ENCODE measurements around the gene IQSEC1. TPM values are rescaled to one million over a fixed set of nuclear protein-coding genes. Genes with fewer than 3 reads are reported as not detected.

IQSEC1 gene
- total RNA-seq, 1 experiment from 2014 or later, result 7.1 TPM

- in situ Hi-C loops (cut with HindIII; ENCODE audit: low pct_unique_long_range_greater_than_20kb, low sequenced_read_pairs), result no loop called here
- no peak for DNase-seq (ENCODE audit: low read depth, low spot score)
Measured at GRCh38 chr3:13025778-13026518, 47.3 kb downstream of the IQSEC1 start.

GRCh38 chr3:13025090-13025489 lies 48.1 kb downstream of the IQSEC1 start:
- no peak for DNase-seq (ENCODE audit: low read depth, low spot score)
- in situ Hi-C loops (cut with HindIII; ENCODE audit: low pct_unique_long_range_greater_than_20kb, low sequenced_read_pairs), result no loop called here

- in situ Hi-C loops (cut with HindIII; ENCODE audit: low pct_unique_long_range_greater_than_20kb, low sequenced_read_pairs), result no loop called here
- DNase-seq (ENCODE audit: low read depth, low spot score), result no peak
Measured at GRCh38 chr3:13024765-13025065, 48.5 kb downstream of the IQSEC1 start.

- DNase-seq (ENCODE audit: low read depth, low spot score), result no peak
- in situ Hi-C loops (cut with HindIII; ENCODE audit: low pct_unique_long_range_greater_than_20kb, low sequenced_read_pairs), result no loop called here
Measured at GRCh38 chr3:13023971-13024764, 49.1 kb downstream of the IQSEC1 start.

GRCh38 chr3:13023235-13023970 lies 49.8 kb downstream of the IQSEC1 start:
- in situ Hi-C loops (cut with HindIII; ENCODE audit: low pct_unique_long_range_greater_than_20kb, low sequenced_read_pairs), result no loop called here
- DNase-seq (ENCODE audit: low read depth, low spot score), result no peak

GRCh38 chr3:13022348-13023234 lies 50.6 kb downstream of the IQSEC1 start:
- DNase-seq (ENCODE audit: low read depth, low spot score), result no peak
- in situ Hi-C loops (cut with HindIII; ENCODE audit: low pct_unique_long_range_greater_than_20kb, low sequenced_read_pairs), result no loop called here

- in situ Hi-C loops (cut with HindIII; ENCODE audit: low pct_unique_long_range_greater_than_20kb, low sequenced_read_pairs), result no loop called here
- DNase-seq (ENCODE audit: low read depth, low spot score), result no peak
Measured at GRCh38 chr3:13021141-13022114, 51.8 kb downstream of the IQSEC1 start.

- DNase-seq (ENCODE audit: low read depth, low spot score), result no peak
- in situ Hi-C loops (cut with HindIII; ENCODE audit: low pct_unique_long_range_greater_than_20kb, low sequenced_read_pairs), result no loop called here
Measured at GRCh38 chr3:13020159-13020750, 53.0 kb downstream of the IQSEC1 start.

- DNase-seq (ENCODE audit: low read depth, low spot score), result no peak
- in situ Hi-C loops (cut with HindIII; ENCODE audit: low pct_unique_long_range_greater_than_20kb, low sequenced_read_pairs), result no loop called here
Measured at GRCh38 chr3:13019243-13020095, 53.8 kb downstream of the IQSEC1 start.

- in situ Hi-C loops (cut with HindIII; ENCODE audit: low pct_unique_long_range_greater_than_20kb, low sequenced_read_pairs), result no loop called here
- no peak for DNase-seq (ENCODE audit: low read depth, low spot score)
Measured at GRCh38 chr3:13018561-13019242, 54.5 kb downstream of the IQSEC1 start.

GRCh38 chr3:13018043-13018451 lies 55.2 kb downstream of the IQSEC1 start:
- no peak for DNase-seq (ENCODE audit: low read depth, low spot score)
- in situ Hi-C loops (cut with HindIII; ENCODE audit: low pct_unique_long_range_greater_than_20kb, low sequenced_read_pairs), result no loop called here

GRCh38 chr3:13017361-13018042 lies 55.7 kb downstream of the IQSEC1 start:
- DNase-seq (ENCODE audit: low read depth, low spot score), result no peak
- in situ Hi-C loops (cut with HindIII; ENCODE audit: low pct_unique_long_range_greater_than_20kb, low sequenced_read_pairs), result no loop called here

GRCh38 chr3:13016721-13017255 lies 56.4 kb downstream of the IQSEC1 start:
- DNase-seq (ENCODE audit: low read depth, low spot score), result no peak
- in situ Hi-C loops (cut with HindIII; ENCODE audit: low pct_unique_long_range_greater_than_20kb, low sequenced_read_pairs), result no loop called here

GRCh38 chr3:13016083-13016720 lies 57.0 kb downstream of the IQSEC1 start:
- in situ Hi-C loops (cut with HindIII; ENCODE audit: low pct_unique_long_range_greater_than_20kb, low sequenced_read_pairs), result no loop called here
- no peak for DNase-seq (ENCODE audit: low read depth, low spot score)

Data from SK-MEL-5 (cell line).